PC-9 (cell line): ENCODE measurements around the gene TMIGD1. TPM values are rescaled to one million over a fixed set of nuclear protein-coding genes. Genes with fewer than 3 reads are reported as not detected.
"Not testable (repeated sequence)": the region's sequence is repeated elsewhere in the genome, so short reads cannot be mapped to it uniquely, and the experiment has no call there.

Experiments used
- BruUV-seq: library from RNA; stranded (reverse); fragments of 400-500 nt; replicated peaks from 2 replicates; lab custom pipeline; 2021; lab: Mats Ljungman, UMichigan
- CTCF ChIA-PET: fragments of 300-600 bp; sonication (Branson Sonifier 250); formaldehyde crosslinking; loops from one replicate; lab custom pipeline; 2022; ENCODE audit warnings: antibody characterized with exemption; lab: Charles Lee
- POLR2A ChIA-PET: fragments of 300-600 bp; sonication (Branson Sonifier 250); formaldehyde crosslinking; loops from one replicate; lab custom pipeline; 2022; ENCODE audit warnings: antibody characterized with exemption; ENCODE audit not compliant: unreplicated experiment; lab: Charles Lee
- DNase-seq, 2 experiments: peaks; one replicate each; pipeline versions ENCODE4 v3.0.0 to v3.0.0-alpha.2; 2015 to 2022; ENCODE audit warnings: mixed read lengths in 1 of 2
- H2AFZ ChIP-seq: fragments of 200-600 bp; sonication (generic); 2 replicates; pipeline ENCODE4 v1.8.1; 2017; ENCODE audit warnings: antibody characterized with exemption
- H3F3A ChIP-seq: fragments of 200-600 bp; sonication (generic); 2 replicates; pipeline ENCODE4 v1.8.1; 2017; ENCODE audit warnings: antibody characterized with exemption, mild to moderate bottlenecking, low read depth; ENCODE audit not compliant: insufficient read depth
- H3K27ac ChIP-seq: fragments of 200-600 bp; sonication (generic); 2 replicates; pipeline ENCODE4 v1.6.1; 2016; ENCODE audit warnings: mixed run types
- H3K27me3 ChIP-seq: fragments of 200-600 bp; sonication (generic); 2 replicates; pipeline ENCODE4 v1.6.1; 2016; ENCODE audit warnings: low read depth, mixed run types; ENCODE audit not compliant: insufficient read depth
- H3K36me3 ChIP-seq: fragments of 200-600 bp; sonication (generic); 2 replicates; pipeline ENCODE4 v1.6.1; 2016; ENCODE audit warnings: low read depth, mixed run types
- H3K4me1 ChIP-seq: fragments of 200-600 bp; sonication (generic); replicated peaks from 2 replicates; pipeline ENCODE4 v1.6.1; 2016; ENCODE audit warnings: mixed run types; ENCODE audit not compliant: insufficient read depth
- H3K4me2 ChIP-seq: fragments of 200-600 bp; sonication (generic); 2 replicates; pipeline ENCODE4 v1.6.1; 2017; ENCODE audit warnings: mixed run types
- H3K4me3 ChIP-seq: fragments of 200-600 bp; sonication (generic); 2 replicates; pipeline ENCODE4 v1.6.1; 2016; ENCODE audit warnings: mixed run types
- H3K79me2 ChIP-seq: fragments of 200-600 bp; sonication (generic); 2 replicates; pipeline ENCODE4 v1.6.1; 2017; ENCODE audit warnings: low read depth, mixed run types
- H3K9me2 ChIP-seq: fragments of 200-600 bp; sonication (generic); 2 replicates; pipeline ENCODE4 v1.8.1; 2017; ENCODE audit warnings: mild to moderate bottlenecking; ENCODE audit not compliant: insufficient read depth
- H3K9me3 ChIP-seq: fragments of 200-600 bp; sonication (generic); 2 replicates; pipeline ENCODE4 v1.8.1; 2016; ENCODE audit warnings: low read depth; ENCODE audit not compliant: insufficient read depth
- H4K20me1 ChIP-seq: fragments of 200-600 bp; sonication (generic); 2 replicates; pipeline ENCODE4 v1.8.1; 2017; ENCODE audit not compliant: insufficient read depth
- EZH2 ChIP-seq: fragments of 200-600 bp; sonication (generic); IDR thresholded peaks from 2 replicates; pipeline ENCODE4 v1.8.0; 2017; ENCODE audit warnings: antibody characterized with exemption, low read depth
- intact Hi-C: fragments of 100-400 bp; cut with micrococcal nuclease; formaldehyde crosslinking; loops from one replicate; pipeline ENCODE4 v1.10.0; 2022; ENCODE audit not compliant: unreplicated experiment
- total RNA-seq: library from RNA; stranded (reverse); gene quantifications from 2 replicates; pipeline ENCODE4 v1.2.3, GENCODE V29; 2021
- TF ChIP-seq, protein P1 (sequence below): fragments of 200-600 bp; sonication (generic); conservative IDR thresholded peaks from 2 replicates; pipeline ENCODE4 v1.6.1; 2017; ENCODE audit warnings: mixed run types, antibody characterized with exemption, mild to moderate bottlenecking, moderate library complexity

Gene TMIGD1
- total RNA-seq, 1 experiment from 2014 or later, result not detected

GRCh38 chr17:30343796-30344195, 9.9 kb upstream of the TMIGD1 start:
- H3K79me2 ChIP-seq, result no peaks in the 10 kb centered on the region
- no peaks in the 10 kb centered on the region; the same call in 1 of the 2 replicates for H3K9me3 ChIP-seq
- H3K4me3 ChIP-seq, result peak overlapping the region; percentile 33; the same call in 1 of the 2 replicates
- H3K36me3 ChIP-seq, result no peaks in the 10 kb centered on the region
- peak overlapping the region; percentile 53; the same call in 1 of the 2 replicates for H2AFZ ChIP-seq
- no peaks in the 10 kb centered on the region for H3K9me2 ChIP-seq
- ChIA-PET POLR2A (no interaction called here), CTCF (interaction anchor here (0.6 kb wide), 1 partner anchor 211 kb away, joined by 4 read pairs; no protein-coding TSS in a partner anchor)
- TF ChIP-seq, protein P1, sequence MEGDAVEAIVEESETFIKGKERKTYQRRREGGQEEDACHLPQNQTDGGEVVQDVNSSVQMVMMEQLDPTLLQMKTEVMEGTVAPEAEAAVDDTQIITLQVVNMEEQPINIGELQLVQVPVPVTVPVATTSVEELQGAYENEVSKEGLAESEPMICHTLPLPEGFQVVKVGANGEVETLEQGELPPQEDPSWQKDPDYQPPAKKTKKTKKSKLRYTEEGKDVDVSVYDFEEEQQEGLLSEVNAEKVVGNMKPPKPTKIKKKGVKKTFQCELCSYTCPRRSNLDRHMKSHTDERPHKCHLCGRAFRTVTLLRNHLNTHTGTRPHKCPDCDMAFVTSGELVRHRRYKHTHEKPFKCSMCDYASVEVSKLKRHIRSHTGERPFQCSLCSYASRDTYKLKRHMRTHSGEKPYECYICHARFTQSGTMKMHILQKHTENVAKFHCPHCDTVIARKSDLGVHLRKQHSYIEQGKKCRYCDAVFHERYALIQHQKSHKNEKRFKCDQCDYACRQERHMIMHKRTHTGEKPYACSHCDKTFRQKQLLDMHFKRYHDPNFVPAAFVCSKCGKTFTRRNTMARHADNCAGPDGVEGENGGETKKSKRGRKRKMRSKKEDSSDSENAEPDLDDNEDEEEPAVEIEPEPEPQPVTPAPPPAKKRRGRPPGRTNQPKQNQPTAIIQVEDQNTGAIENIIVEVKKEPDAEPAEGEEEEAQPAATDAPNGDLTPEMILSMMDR, result no peak
- no peak for TF ChIP-seq EZH2
- no peak for DNase-seq
- no peaks in the 10 kb centered on the region for H4K20me1 ChIP-seq
- no TSS peak for BruUV-seq
- H3K4me2 ChIP-seq, result peak overlapping the region; percentile 75
- peaks cover 50% of the 10 kb centered on the region for H3F3A ChIP-seq
- H3K4me1 ChIP-seq, result peaks cover 64% of the 10 kb centered on the region
- peak overlapping the region; percentile 96 for H3K27ac ChIP-seq
- H3K27me3 ChIP-seq, result no peaks in the 10 kb centered on the region
- intact Hi-C loops, result loop anchor here (2.0 to 5.0 kb wide), 4 partner anchors 35 to 374 kb away; partner anchors contain the start of gene CPD

GRCh38 chr17:30343244-30343643, 9.4 kb upstream of the TMIGD1 start:
- DNase-seq, H3K36me3 ChIP-seq, H2AFZ ChIP-seq, POLR2A ChIA-PET, H3K79me2 ChIP-seq, H4K20me1 ChIP-seq, H3K4me3 ChIP-seq, H3K27me3 ChIP-seq, H3K9me3 ChIP-seq, H3K9me2 ChIP-seq, BruUV-seq: not testable (repeated sequence)
- intact Hi-C loops, result loop anchor here (5.0 kb wide), 3 partner anchors 216 to 374 kb away; no protein-coding TSS in a partner anchor
- CTCF ChIA-PET, result interaction anchor here (0.6 kb wide), 1 partner anchor 212 kb away, joined by 4 read pairs; no protein-coding TSS in a partner anchor
- Histone ChIP-seq H3K4me1 (peaks cover 64% of the 10 kb centered on the region), H3K27ac (peak overlapping the region; percentile 96), H3K4me2 (peak overlapping the region; percentile 75), H3F3A (peaks cover 50% of the 10 kb centered on the region)

DNA sequence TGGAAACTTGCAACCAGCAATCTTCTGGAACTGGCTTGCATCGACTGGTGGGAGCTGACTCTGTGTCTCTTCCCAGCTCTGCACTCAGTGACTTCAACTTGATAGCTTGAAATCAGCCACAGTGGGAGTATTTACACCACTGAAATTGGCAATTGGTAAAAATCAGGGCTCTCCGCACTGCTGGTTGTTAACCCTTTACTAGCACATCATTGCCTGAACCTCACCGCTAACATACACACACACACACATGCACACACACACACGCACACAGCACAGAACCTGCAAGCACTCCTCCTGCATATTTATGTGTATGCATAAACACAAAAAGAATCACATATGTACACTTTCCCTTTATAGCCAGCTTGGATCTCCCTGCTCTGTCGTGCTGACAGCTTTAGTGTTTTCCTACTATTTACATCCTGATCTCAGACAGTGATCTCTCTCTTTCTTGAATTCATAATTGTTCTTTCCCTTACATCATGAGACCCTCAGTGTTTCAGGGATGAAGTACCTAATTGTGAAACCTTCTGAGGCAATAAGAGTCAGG, 7.9 kb upstream of the TMIGD1 start:
- intact Hi-C loops, result loop anchor here (2.0 to 5.0 kb wide), 4 partner anchors 213 to 376 kb away; no protein-coding TSS in a partner anchor
- ChIA-PET CTCF (interaction anchor here (2.1 kb wide), 1 partner anchor 135 kb away, joined by 10 read pairs; the partner anchor contains the start of gene GOSR1), POLR2A (interaction anchor here (0.6 kb wide), 1 partner anchor 92 kb away, joined by 3 read pairs; no protein-coding TSS in a partner anchor)
- Histone ChIP-seq H3K79me2 (no peaks in the 10 kb centered on the region), H3K9me3 (no peaks in the 10 kb centered on the region; the same call in 1 of the 2 replicates), H3K4me1 (peaks cover 66% of the 10 kb centered on the region), H3K27me3 (no peaks in the 10 kb centered on the region), H4K20me1 (no peaks in the 10 kb centered on the region), H3K9me2 (no peaks in the 10 kb centered on the region), H3K4me3 (no peak overlapping the region), H3K36me3 (no peaks in the 10 kb centered on the region), H2AFZ (no peak overlapping the region), H3K4me2 (no peak overlapping the region), H3F3A (peaks cover 43% of the 10 kb centered on the region), H3K27ac (no peak overlapping the region)
- no peak for DNase-seq
- TF ChIP-seq EZH2, result no peak
- TF ChIP-seq, protein P1, result no peak
- no TSS peak for BruUV-seq
